Stimulated activated CD4-positive, alpha-beta T cell treated with anti-CD3 and anti-CD28 coated beads, TNF-alpha, amount 100 ng/mL, for 24 hours (primary cell): Measurements from ENCODE around the gene IL19.
A peak's percentile ranks its signal among the peaks of the same experiment; 100 is the strongest.

Source experiments
- DNase-seq, 3 experiments: peaks; one replicate each; pipeline ENCODE4 v3.0.0-alpha.2; 2020; ENCODE audit warnings: low read depth in 3 of 3

The IL19 gene

GRCh38 chr1:206770531-206771337, at the start of gene IL19:
Gene IL19, plus strand, starts transcription at chr1:206770773. Its CDS starts 65,890 bp downstream, at chr1:206836663.
- no peak for DNase-seq

- DNase-seq, result no peak
Observed at GRCh38 chr1:206721454-206721853, 49.1 kb upstream of the IL19 start.

- DNase-seq, result no peak
Observed at GRCh38 chr1:206722751-206723461, 47.7 kb upstream of the IL19 start.

GRCh38 chr1:206723462-206723804, 47.1 kb upstream of the IL19 start:
- no peak for DNase-seq

- DNase-seq, result no peak
Observed at GRCh38 chr1:206723805-206724472, 46.6 kb upstream of the IL19 start.

GRCh38 chr1:206725109-206725963, 45.2 kb upstream of the IL19 start:
- peak in 2 of 3 experiments; percentile 32 to 58 for DNase-seq

GRCh38 chr1:206727981-206728696, 42.4 kb upstream of the IL19 start:
- no peak for DNase-seq

- no peak for DNase-seq
Observed at GRCh38 chr1:206728697-206728987, 41.9 kb upstream of the IL19 start.

GRCh38 chr1:206729050-206729449, 41.5 kb upstream of the IL19 start:
- no peak for DNase-seq

- DNase-seq, result no peak
Observed at GRCh38 chr1:206729507-206729906, 41.1 kb upstream of the IL19 start.

- no peak for DNase-seq
Observed at GRCh38 chr1:206732508-206732907, 38.1 kb upstream of the IL19 start.

- DNase-seq, result no peak
Observed at GRCh38 chr1:206732992-206733391, 37.6 kb upstream of the IL19 start.

- peak; percentile 53 to 81 (median 76) for DNase-seq
Observed at GRCh38 chr1:206734499-206735142, 36.0 kb upstream of the IL19 start.

- DNase-seq, result no peak
Observed at GRCh38 chr1:206735553-206736031, 35.0 kb upstream of the IL19 start.

- DNase-seq, result no peak
Observed at GRCh38 chr1:206736878-206737728, 33.5 kb upstream of the IL19 start.

GRCh38 chr1:206737729-206738201, 32.8 kb upstream of the IL19 start:
- DNase-seq, result no peak

- DNase-seq, result no peak
Observed at GRCh38 chr1:206738370-206739366, 31.9 kb upstream of the IL19 start.

- no peak for DNase-seq
Observed at GRCh38 chr1:206739411-206740076, 31.0 kb upstream of the IL19 start.
